ENCODE data around the gene PHKG1.
"Not testable (repeated sequence)": the region's sequence is repeated elsewhere in the genome, so short reads cannot be mapped to it uniquely, and the experiment has no call there.

PHKG1 gene

GRCh38 chr7:56046721-56047445, 45.9 kb downstream of the PHKG1 start:
- in situ Hi-C loops (cut with HindIII; ENCODE audit: low pct_unique_long_range_greater_than_20kb, low sequenced_read_pairs): no loop called here
- no peak for TF ChIP-seq JUND (IDR thresholded peaks at IDR 0.05; ENCODE audit: low read depth)
- DNase-seq (ENCODE audit: low read depth in 1 of 2, low spot score in 1 of 2): peak in 1 of 2 experiments; percentile 38

GRCh38 chr7:56045758-56046157, 47.0 kb downstream of the PHKG1 start:
- in situ Hi-C loops (cut with HindIII; ENCODE audit: low pct_unique_long_range_greater_than_20kb, low sequenced_read_pairs); DNase-seq (ENCODE audit: low read depth in 1 of 2, low spot score in 1 of 2): not testable (repeated sequence)

- TF ChIP-seq JUND (IDR thresholded peaks at IDR 0.05; ENCODE audit: low read depth): no peak
- in situ Hi-C loops (cut with HindIII; ENCODE audit: low pct_unique_long_range_greater_than_20kb, low sequenced_read_pairs): no loop called here
- no peak for DNase-seq (ENCODE audit: low read depth in 1 of 2, low spot score in 1 of 2)
Measured at GRCh38 chr7:56040730-56041129, 52.0 kb downstream of the PHKG1 start.

- TF ChIP-seq JUND (IDR thresholded peaks at IDR 0.05; ENCODE audit: low read depth): no peak
- peak; percentile 82 to 92 for DNase-seq (ENCODE audit: low read depth in 1 of 2, low spot score in 1 of 2)
- in situ Hi-C loops (cut with HindIII; ENCODE audit: low pct_unique_long_range_greater_than_20kb, low sequenced_read_pairs): no loop called here
Measured at GRCh38 chr7:56033671-56034432, 58.9 kb downstream of the PHKG1 start.

- in situ Hi-C loops (cut with HindIII; ENCODE audit: low pct_unique_long_range_greater_than_20kb, low sequenced_read_pairs); DNase-seq (ENCODE audit: low read depth in 1 of 2, low spot score in 1 of 2): not testable (repeated sequence)
Measured at GRCh38 chr7:56032578-56032977, 60.2 kb downstream of the PHKG1 start.

- DNase-seq (ENCODE audit: low read depth in 1 of 2, low spot score in 1 of 2); in situ Hi-C loops (cut with HindIII; ENCODE audit: low pct_unique_long_range_greater_than_20kb, low sequenced_read_pairs): not testable (repeated sequence)
Measured at GRCh38 chr7:56031556-56031955, 61.2 kb downstream of the PHKG1 start.

- TF ChIP-seq JUND (IDR thresholded peaks at IDR 0.05; ENCODE audit: low read depth): no peak
- DNase-seq (ENCODE audit: low read depth in 1 of 2, low spot score in 1 of 2): no peak
- in situ Hi-C loops (cut with HindIII; ENCODE audit: low pct_unique_long_range_greater_than_20kb, low sequenced_read_pairs): no loop called here
Measured at GRCh38 chr7:56030340-56030739, 62.4 kb downstream of the PHKG1 start.
